BJ (cell line): ENCODE measurements around the gene CLDN34. TPM values are rescaled to one million over a fixed set of nuclear protein-coding genes. Genes with fewer than 3 reads are reported as not detected.

Source experiments
- CTCF ChIA-PET: fragments of 350-600 bp; formaldehyde crosslinking; extraction: SDS; loops from one replicate; lab custom pipeline; 2021; ENCODE audit warnings: antibody characterized with exemption, inconsistent platforms; lab: Yijun Ruan, JAX
- POLR2A ChIA-PET: fragments of 300-600 bp; sonication (Branson Sonifier 250); formaldehyde crosslinking; extraction: SDS; loops from one replicate; lab custom pipeline; 2021; ENCODE audit warnings: antibody characterized with exemption; lab: Charles Lee
- DNase-seq: peaks from one replicate; pipeline ENCODE4 v3.0.0-alpha.2; 2011; ENCODE audit warnings: low read depth
- H3K27me3 ChIP-seq: 2 replicates; pipeline ENCODE4 v1.6.0; 2011; ENCODE audit warnings: low read length; ENCODE audit not compliant: control insufficient read depth, insufficient read depth
- H3K36me3 ChIP-seq: 2 replicates; pipeline ENCODE4 v1.5.1; 2011; ENCODE audit warnings: low read length; ENCODE audit not compliant: control insufficient read depth, insufficient read depth
- H3K4me3 ChIP-seq: 2 replicates; pipeline ENCODE4 v1.5.1; 2011; ENCODE audit warnings: low read depth, mild to moderate bottlenecking, control low read depth, low read length
- polyA plus RNA-seq: library from polyadenylated mRNA; depleted of rRNA; stranded (reverse); fragments of >200 nt; gene quantifications from 2 replicates; pipeline ENCODE4 v1.2.3, GENCODE V29; 2011
- TF ChIP-seq, protein P1 (sequence below): IDR thresholded peaks from 2 replicates; pipeline ENCODE4 v1.5.1; 2011; ENCODE audit warnings: low read depth, mild to moderate bottlenecking, control low read depth, inconsistent platforms, low read length, moderate library complexity; ENCODE audit not compliant: insufficient read depth

Gene CLDN34
- polyA plus RNA-seq, 1 experiment = not detected

DNA sequence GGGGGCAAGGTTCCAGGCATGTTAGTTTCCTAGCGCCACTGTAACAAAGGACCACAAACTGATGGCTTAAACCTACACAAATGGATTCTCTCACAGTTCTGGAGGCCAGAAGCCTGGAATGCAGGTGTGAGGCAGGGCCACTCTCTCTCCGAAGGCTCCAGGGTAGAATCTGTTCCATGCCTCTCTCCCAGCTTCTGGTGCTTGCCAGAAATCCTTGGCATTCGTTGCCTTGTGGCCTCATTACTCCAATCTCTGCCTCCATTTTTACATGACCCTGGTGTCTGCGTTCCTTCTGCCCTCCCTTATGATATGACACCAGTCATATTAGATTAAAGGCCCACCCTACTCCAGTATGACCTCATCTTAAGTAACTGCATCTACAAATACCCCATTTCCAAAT is 39.6 kb downstream of the CLDN34 start:
- no peaks in the 10 kb centered on the region for H3K27me3 ChIP-seq
- no peaks in the 10 kb centered on the region for H3K36me3 ChIP-seq
- DNase-seq = no peak
- no peak overlapping the region for H3K4me3 ChIP-seq
- ChIA-PET CTCF (no interaction called here), POLR2A (no interaction called here)
- TF ChIP-seq, protein P1, sequence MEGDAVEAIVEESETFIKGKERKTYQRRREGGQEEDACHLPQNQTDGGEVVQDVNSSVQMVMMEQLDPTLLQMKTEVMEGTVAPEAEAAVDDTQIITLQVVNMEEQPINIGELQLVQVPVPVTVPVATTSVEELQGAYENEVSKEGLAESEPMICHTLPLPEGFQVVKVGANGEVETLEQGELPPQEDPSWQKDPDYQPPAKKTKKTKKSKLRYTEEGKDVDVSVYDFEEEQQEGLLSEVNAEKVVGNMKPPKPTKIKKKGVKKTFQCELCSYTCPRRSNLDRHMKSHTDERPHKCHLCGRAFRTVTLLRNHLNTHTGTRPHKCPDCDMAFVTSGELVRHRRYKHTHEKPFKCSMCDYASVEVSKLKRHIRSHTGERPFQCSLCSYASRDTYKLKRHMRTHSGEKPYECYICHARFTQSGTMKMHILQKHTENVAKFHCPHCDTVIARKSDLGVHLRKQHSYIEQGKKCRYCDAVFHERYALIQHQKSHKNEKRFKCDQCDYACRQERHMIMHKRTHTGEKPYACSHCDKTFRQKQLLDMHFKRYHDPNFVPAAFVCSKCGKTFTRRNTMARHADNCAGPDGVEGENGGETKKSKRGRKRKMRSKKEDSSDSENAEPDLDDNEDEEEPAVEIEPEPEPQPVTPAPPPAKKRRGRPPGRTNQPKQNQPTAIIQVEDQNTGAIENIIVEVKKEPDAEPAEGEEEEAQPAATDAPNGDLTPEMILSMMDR = no peak

DNA sequence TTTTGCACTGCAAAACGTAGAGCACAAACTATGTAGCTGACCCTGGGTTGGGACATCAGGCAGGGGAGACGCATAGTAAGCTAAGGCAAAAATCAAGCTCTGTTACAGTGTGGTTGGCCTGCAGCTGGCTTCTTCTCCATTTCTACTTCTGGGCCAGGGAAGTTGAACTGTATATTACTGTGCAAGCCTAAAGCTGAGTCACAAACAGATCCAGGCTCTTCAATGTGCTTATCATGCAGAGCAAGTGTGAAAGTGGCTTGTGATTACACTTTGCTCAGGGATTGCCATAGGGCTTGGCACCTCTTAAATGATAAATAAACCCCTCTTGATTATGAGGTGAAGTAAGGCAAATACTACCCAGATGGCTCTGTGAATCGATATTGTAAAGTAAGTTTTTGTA is 40.5 kb downstream of the CLDN34 start:
- ChIA-PET POLR2A (no interaction called here), CTCF (no interaction called here)
- no peaks in the 10 kb centered on the region for H3K36me3 ChIP-seq
- H3K27me3 ChIP-seq = no peaks in the 10 kb centered on the region
- no peak for DNase-seq
- TF ChIP-seq, protein P1 = no peak
- no peak overlapping the region for H3K4me3 ChIP-seq

DNA sequence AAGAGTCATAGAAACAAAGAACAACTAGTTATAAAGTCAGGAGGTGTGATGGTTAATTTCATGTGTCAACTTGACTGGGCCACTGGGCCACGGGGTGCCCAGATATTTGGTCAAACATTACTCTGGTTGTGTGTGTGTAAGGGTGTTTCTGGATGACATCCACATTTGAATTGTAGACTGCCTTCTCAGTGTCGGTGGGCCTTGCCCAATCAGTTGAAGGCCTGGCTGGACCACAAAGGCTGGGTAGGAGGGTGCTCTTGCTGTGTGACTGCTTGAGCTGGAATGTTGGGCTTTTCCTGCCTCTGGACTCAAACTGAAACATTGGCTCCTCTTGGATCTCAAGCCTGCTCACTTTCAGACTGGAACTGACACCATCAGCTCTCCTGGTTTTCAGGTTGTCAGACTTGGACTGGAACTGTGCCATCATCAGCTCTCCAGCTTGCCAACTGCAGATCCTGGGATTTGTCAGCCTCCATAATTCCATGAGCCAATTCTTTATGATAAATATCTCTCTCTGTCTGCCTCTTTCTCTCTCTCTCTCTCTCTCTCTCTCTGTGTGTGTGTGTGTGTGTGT is 41.4 kb downstream of the CLDN34 start:
- H3K36me3 ChIP-seq = no peaks in the 10 kb centered on the region
- no peak for DNase-seq
- no peaks in the 10 kb centered on the region for H3K27me3 ChIP-seq
- ChIA-PET POLR2A (no interaction called here), CTCF (interaction anchor here (1.5 kb wide), 1 partner anchor 111 kb away, joined by 6 read pairs; no protein-coding TSS in a partner anchor)
- TF ChIP-seq, protein P1 = no peak
- no peak overlapping the region for H3K4me3 ChIP-seq

DNA sequence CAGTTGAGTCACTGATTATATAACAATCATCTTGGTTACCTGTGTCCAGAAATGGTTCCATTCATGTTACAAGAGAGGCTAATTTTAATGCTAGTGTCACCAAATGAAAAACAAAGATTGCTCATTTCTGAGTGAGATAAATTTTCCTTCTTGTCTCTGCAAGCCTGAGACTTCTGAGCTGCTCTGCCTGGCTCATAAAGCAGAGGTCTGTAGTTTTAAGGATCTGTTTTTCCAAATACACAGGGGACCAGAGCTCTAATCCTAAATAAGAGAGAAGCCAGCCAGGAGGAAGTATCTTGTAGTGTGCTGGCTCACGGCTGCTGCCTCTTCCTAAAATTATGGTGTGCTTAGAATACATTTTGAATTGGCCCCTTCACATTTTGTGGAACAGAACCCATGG is 42.6 kb downstream of the CLDN34 start:
- TF ChIP-seq, protein P1 = no peak
- CTCF ChIA-PET = interaction anchor here (1.5 kb wide), 1 partner anchor 110 kb away, joined by 6 read pairs; no protein-coding TSS in a partner anchor
- H3K36me3 ChIP-seq = no peaks in the 10 kb centered on the region
- no peak overlapping the region for H3K4me3 ChIP-seq
- POLR2A ChIA-PET = no interaction called here
- H3K27me3 ChIP-seq = no peaks in the 10 kb centered on the region
- DNase-seq = no peak

DNA sequence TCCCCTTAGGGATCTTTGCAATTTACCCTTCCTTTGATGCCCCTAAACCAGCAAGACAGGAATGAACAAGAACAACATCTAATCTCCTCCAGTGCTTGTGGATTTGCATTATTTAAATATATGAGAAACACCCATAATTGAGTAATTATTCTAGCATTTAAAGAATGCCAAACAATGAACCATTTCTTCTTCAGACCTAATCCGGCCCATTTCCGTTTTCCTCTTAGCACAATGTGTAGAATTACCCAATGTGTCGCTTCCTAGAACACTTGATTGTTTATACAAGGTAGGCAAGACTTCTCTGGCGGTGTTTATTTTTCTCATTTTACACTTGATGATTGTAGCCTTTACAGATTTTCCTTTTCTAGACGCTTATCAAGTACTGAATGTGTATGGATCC is 43.5 kb downstream of the CLDN34 start:
- ChIA-PET POLR2A (no interaction called here), CTCF (interaction anchor here (1.1 to 2.0 kb wide), 2 partner anchors 97 to 109 kb away, joined by 4 to 14 read pairs; no protein-coding TSS in a partner anchor)
- Histone ChIP-seq H3K36me3 (no peaks in the 10 kb centered on the region), H3K27me3 (no peaks in the 10 kb centered on the region), H3K4me3 (no peak overlapping the region)
- DNase-seq = no peak
- TF ChIP-seq, protein P1 = no peak
